GM12801 (cell line): ENCODE results near the gene THEMIS2.

ENCODE experiments used
- CTCF ChIP-seq: IDR thresholded peaks from one replicate; pipeline ENCODE4 v1.5.1; 2011; ENCODE audit warnings: control low read depth; ENCODE audit not compliant: insufficient read length; ENCODE audit errors: extremely low read depth

The THEMIS2 gene

DNA sequence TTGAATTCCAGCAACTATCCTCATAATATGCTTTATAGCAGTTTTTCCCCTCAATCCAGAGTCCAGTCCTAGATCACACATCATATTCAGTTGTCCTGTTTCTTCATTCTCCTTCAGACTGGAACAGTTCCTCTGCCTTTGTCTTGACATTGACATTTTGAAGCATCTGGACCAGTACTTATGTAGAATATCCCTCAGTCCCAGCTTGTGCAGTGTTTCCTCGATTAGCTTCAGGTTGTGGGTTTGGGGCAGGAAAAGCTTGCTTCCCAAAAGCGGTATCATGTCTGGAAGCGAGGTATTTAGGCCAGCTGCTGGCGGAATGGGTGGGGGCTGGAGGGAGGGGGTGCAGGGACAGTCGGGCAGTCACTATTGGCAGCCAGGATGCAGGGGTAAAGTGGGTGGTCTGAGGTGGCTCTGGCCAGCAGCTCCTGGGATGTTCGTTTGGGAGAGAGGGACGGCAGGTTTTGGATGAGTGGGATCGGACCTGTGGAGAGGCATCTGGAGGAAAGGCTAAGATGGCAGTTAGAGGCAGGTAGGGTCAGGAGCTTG, 6.5 kb downstream of the THEMIS2 start:
- TF ChIP-seq CTCF: no peak

GRCh38 chr1:27879374-27880082, 7.2 kb downstream of the THEMIS2 start:
- TF ChIP-seq CTCF: no peak

- TF ChIP-seq CTCF: no peak
Measured at GRCh38 chr1:27882543-27882903, 10.2 kb downstream of the THEMIS2 start.

DNA sequence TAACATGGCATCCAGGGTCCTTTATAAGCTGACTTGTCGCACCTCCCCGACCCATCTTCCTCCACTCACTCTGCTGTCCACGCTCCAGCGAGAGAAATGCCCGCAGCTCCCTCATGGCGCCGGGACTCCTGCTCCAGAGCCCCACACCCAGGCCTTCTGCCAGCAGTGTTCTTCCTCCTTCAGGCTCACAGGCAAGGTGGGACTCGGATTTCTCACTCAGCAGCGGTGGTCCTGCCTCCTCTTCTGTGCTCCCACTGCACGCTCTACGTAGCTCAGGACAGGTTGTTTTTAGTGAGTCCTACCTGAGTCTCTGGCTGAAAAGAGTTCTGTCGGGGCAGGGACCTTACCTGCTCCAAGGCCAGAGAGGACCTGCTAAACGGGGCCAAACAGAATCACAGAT, 11.2 kb downstream of the THEMIS2 start:
- no peak for TF ChIP-seq CTCF

DNA sequence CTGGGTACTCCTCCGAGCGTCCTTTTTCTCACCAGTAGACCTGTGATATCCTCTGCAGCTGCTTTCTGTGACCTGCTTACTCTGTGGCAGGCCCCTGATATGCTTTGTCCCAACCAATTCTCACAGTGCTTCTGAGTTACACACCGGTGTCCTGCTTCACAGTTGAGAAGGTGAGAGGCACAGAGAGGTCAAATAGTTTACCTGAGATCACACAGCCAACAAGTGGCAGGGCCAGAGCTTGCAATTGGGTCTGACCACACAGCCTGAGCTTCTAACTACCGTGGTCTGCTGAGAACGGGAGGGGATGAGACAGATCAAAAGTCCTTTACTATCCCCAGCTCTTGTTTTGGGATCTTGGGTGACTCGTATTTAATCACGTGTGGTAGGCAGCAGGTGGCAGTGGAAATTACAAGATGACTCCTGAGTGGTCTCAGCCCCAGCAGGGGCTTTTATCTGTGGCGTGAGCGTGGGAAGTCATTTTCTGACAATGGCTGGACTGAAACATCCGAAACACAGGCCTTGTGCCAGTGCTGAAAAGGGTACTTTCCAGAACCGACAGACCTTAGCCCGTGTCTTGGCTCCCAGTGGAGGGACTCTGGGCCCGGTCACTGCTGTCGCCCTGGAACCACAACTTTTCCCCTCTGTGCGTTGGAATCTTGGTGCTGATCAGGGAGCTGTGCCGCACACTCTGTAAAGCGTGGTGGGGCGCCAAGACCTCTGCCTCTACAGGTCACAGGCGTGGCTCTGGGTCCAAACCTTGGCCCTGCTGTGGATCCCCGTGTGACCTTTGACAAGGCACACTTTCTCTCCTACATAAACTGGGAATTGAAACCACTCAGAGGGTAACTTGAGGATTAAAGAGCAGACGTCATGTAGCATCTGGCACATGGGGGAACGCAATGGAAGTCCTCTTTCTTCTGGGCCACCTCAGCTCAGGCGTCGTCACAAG, 11.9 kb downstream of the THEMIS2 start:
- no peak for TF ChIP-seq CTCF

- no peak for TF ChIP-seq CTCF
Measured at GRCh38 chr1:27885114-27885528, 12.8 kb downstream of the THEMIS2 start.

DNA sequence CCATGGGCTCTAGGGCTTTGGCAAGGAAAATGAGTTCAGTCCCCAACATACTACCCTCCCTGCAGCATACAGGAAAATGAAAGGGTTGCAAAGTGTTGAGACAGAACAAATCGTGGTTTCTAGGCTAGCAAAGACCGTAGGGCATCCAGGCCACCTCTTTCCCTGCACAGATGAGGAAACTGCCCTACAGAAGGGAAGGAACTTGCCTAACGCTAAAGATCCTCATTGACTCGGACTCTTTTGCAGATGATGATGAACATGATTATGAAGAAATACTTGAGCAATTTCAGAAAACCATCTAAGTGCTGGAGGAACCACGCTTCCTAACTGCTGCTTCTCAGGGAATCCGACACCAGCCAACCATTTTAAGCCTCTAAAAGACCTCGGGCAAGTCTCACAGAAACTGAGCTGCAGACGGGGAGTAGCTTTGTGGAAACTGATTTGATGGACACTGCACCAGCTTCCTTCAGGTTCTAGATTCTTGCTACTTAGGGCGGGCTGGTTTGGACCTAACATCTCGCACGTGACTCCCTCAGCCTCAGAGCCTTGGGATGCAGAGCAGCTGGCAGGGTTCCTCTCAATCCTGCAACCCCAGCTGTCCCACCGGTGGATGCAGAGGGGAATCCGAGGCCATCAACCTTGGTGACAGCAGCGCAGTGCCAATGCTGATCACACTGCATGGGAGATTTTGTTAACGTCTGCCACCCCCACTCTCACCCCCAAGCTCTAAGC, 13.4 kb downstream of the THEMIS2 start:
- TF ChIP-seq CTCF: no peak
